Activated effector memory CD4-positive, alpha-beta T cell treated with Interleukin-2 at 50 U/mL for 16 hours (primary cell): ENCODE data around the gene KDM3B.
"Not testable (repeated sequence)": the region's sequence is repeated elsewhere in the genome, so short reads cannot be mapped to it uniquely, and the experiment has no call there.

ENCODE experiments used
- DNase-seq: peaks from one replicate; pipeline ENCODE4 v3.0.0-alpha.2; 2020

The KDM3B gene

GRCh38 chr5:138468133-138468965 is 115.9 kb downstream of the KDM3B start:
- no peak for DNase-seq

DNA sequence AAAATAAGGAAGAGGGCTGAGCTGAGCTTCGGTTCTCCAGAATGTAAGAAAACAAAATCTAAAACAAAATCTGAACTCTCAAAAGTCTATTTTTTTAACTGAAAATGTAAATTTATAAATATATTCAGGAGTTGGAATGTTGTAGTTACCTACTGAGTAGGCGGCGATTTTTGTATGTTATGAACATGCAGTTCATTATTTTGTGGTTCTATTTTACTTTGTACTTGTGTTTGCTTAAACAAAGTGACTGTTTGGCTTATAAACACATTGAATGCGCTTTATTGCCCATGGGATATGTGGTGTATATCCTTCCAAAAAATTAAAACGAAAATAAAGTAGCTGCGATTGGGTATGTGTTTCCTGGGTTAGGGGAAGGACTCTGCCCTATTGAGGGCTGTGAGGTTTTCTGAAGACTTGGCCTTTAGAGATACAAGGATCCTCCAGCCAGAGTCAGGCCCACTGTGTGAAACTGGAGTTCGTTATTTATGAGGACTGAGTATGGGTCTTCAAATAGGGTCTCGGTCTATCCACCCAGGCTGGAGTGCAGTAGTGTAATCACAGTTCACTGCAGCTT is 116.6 kb downstream of the KDM3B start:
- DNase-seq, result no peak

- no peak for DNase-seq
Observed at GRCh38 chr5:138469540-138470321, 117.2 kb downstream of the KDM3B start.

GRCh38 chr5:138470322-138471051 is 118.0 kb downstream of the KDM3B start:
- no peak for DNase-seq

GRCh38 chr5:138471052-138471361 is 118.5 kb downstream of the KDM3B start:
- no peak for DNase-seq

DNA sequence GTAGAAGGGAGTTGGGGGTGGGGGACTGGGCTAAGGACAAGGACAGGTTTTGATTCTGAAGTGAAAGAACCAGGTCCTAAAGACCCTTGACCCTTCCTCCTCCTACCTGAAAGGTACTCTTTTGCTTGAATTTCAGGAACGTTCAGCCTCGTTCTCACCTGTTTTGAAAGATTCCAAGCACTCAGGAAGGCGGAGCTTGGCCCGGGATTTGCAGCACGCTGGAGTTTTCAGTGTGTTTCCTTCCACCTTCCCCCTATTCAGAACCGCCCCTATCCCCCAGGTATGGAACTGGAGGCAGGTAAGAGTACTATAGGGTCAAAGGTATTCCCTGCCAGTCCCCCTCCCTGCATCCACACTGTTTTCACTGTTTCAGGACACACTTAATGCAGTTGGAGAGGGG is 119.9 kb downstream of the KDM3B start:
- DNase-seq, result no peak

DNA sequence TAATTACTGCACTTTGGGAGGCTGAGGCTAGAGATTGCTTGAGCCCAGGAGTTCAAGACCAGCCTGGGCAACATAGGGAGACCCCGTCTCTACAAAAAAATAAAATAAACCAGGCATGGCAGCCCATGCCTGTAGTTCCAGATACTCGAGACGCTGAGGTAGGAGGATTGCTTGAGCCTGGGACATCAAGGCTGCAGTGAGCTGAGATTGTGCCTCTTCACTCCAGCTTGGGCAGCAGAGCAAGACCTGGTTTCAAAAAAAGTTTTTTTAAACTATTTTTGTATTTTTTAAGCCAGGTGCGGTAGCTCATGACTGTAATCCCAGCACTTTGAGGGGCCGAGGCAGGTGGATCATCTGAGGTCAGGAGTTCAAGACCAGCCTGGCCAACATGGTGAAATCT is 120.7 kb downstream of the KDM3B start:
- DNase-seq, result not testable (repeated sequence)

DNA sequence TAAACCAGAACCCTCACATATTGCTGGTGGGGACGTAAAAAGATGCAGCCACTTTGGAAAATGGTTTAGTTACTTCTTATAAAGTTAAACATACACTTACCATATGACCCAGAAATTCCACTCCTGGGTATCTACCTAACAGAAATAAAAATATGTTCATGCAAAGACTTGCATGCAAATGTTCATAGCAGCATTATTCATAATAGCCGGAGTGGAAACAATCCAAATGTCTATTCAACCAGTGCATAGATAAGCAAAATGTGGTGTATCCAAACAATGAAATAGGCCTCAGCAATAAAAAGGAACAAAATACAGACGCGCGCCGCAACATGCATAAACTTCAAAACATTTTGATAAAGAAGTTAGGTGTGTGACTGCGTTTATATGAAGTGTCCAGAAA is 124.4 kb downstream of the KDM3B start:
- no peak for DNase-seq

DNA sequence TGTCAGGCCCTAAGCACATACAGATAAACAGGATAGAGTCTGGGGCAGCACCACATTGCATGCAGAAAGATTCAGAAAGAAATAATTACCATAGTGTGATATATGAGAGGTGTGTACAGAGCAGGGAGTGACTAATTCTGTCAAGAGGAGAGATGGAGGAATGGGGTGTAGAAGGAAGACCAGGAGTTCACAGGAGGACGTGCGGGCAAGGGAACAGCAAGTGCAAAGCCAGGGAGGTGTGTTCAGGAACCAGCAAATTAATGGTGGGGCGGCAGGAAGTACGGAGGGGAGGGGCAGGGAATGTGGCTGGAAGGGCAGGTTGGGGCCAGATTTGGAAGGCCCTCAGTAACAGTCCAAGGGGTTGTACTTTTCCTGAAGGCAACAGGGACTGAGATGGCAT is 130.2 kb downstream of the KDM3B start:
- no peak for DNase-seq
